Central memory CD8-positive, alpha-beta T cell (primary cell): Measurements from ENCODE around the gene ASCL2.
"Not testable (repeated sequence)": the region's sequence is repeated elsewhere in the genome, so short reads cannot be mapped to it uniquely, and the experiment has no call there.

Source experiments
- ATAC-seq: fragments of 150-1000 bp; cut with Tn5 transposase; replicated peaks from 2 replicates; pipeline ENCODE4 v1.10.0; 2022; ENCODE audit warnings: mild to moderate bottlenecking, moderate FRiP score, moderate number of reproducible peaks; ENCODE audit not compliant: poor library complexity, severe bottlenecking; ENCODE audit errors: extremely low read depth
- DNase-seq, 2 donors: peaks; one replicate each; pipeline ENCODE4 v3.0.0; 2021; ENCODE audit warnings: low spot score in 2 of 2
- H3K27ac Mint-ChIP-seq: one replicate; pipeline ENCODE4 v1.8.0; 2022; ENCODE audit warnings: low read depth, mild to moderate bottlenecking, moderate library complexity, mixed read lengths
- H3K27me3 Mint-ChIP-seq: one replicate; pipeline ENCODE4 v1.8.0; 2022; ENCODE audit warnings: mixed read lengths
- H3K36me3 Mint-ChIP-seq: one replicate; pipeline ENCODE4 v1.8.0; 2022; ENCODE audit warnings: mild to moderate bottlenecking, moderate library complexity, mixed read lengths; ENCODE audit not compliant: insufficient read depth
- H3K4me1 Mint-ChIP-seq: one replicate; pipeline ENCODE4 v1.8.0; 2022; ENCODE audit warnings: mixed read lengths
- H3K4me3 Mint-ChIP-seq: one replicate; pipeline ENCODE4 v1.8.0; 2022; ENCODE audit warnings: mild to moderate bottlenecking, moderate library complexity, mixed read lengths
- H3K9me3 Mint-ChIP-seq: one replicate; pipeline ENCODE4 v1.8.0; 2022; ENCODE audit warnings: mixed read lengths

The ASCL2 gene

GRCh38 chr11:2252018-2252417 lies 18.4 kb downstream of the ASCL2 start:
- ATAC-seq: no peak
- Mint-ChIP-seq H3K4me1 (no peaks in the 10 kb centered on the region), H3K4me3 (no peak overlapping the region), H3K27me3 (peaks cover 15% of the 10 kb centered on the region), H3K9me3 (no peaks in the 10 kb centered on the region), H3K36me3 (no peaks in the 10 kb centered on the region), H3K27ac (no peak overlapping the region)
- no peak for DNase-seq

GRCh38 chr11:2251138-2251537 lies 19.2 kb downstream of the ASCL2 start:
- DNase-seq: no peak
- Mint-ChIP-seq H3K36me3 (no peaks in the 10 kb centered on the region), H3K4me1 (no peaks in the 10 kb centered on the region), H3K9me3 (no peaks in the 10 kb centered on the region), H3K27me3 (peaks cover 15% of the 10 kb centered on the region), H3K4me3 (no peak overlapping the region), H3K27ac (no peak overlapping the region)
- no peak for ATAC-seq

GRCh38 chr11:2250485-2250884 lies 19.9 kb downstream of the ASCL2 start:
- Mint-ChIP-seq H3K27ac (no peak overlapping the region), H3K27me3 (peaks cover 16% of the 10 kb centered on the region), H3K9me3 (no peaks in the 10 kb centered on the region), H3K4me3 (no peak overlapping the region), H3K36me3 (no peaks in the 10 kb centered on the region), H3K4me1 (no peaks in the 10 kb centered on the region)
- no peak for DNase-seq
- ATAC-seq: no peak

DNA sequence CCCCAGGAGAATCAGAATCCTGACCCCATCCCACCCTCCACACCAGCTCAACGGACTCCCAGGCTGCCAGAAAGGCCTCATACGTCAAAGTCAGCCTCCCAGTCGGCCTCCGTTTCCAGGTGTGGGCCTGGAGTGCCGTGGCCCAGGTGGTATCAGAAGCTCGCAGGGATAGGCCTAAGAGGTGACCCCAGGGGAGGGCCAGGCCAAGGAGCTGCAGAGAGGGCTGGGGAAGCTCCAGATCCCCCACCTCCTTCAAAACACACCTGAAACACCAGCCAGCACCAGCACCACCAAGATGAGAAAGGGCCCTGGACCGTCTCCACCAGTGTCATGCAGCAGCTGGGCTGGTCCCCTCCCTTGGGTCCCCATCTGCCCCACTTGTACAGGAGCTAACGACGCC lies 20.3 kb downstream of the ASCL2 start:
- no peak for ATAC-seq
- Mint-ChIP-seq H3K36me3 (no peaks in the 10 kb centered on the region), H3K4me1 (no peaks in the 10 kb centered on the region), H3K4me3 (no peak overlapping the region), H3K9me3 (no peaks in the 10 kb centered on the region), H3K27ac (no peak overlapping the region), H3K27me3 (peaks cover 20% of the 10 kb centered on the region)
- no peak for DNase-seq

DNA sequence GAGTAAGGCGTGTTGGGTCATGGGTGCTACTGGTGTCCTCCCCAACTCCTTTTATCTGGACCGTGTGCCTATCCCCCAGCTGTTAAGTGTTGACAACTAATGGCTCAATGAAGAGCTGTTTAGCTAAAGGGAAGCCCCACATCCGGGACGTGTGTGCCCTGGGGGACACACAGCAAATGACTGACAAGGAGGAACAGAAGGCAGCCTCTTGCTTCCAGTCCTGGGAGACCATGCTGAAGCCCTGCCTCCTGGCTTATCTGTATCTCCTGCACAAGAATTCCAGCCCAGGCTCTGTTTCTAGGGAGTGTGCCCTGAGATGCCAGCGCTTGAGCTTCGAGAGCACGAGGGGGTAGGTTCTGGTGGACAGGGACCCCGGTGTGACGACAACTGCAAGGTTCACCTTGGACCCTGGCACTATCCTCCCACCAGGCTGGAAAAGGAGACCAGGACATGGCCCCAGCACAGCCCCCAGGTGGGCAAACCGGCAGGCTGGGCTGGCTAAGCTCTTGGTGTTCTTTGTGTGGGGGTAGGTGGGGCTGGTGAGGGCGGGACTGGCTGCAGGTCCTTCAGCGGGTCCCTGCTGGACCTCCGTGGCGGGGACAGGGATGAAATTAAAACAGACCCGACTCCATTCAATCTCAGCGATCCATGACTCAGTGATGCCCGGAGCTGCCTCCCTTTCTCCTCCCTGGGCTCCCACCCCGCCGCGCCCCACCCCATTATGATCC lies 21.0 kb downstream of the ASCL2 start:
- H3K9me3 Mint-ChIP-seq: no peaks in the 10 kb centered on the region
- no peak for ATAC-seq
- DNase-seq: no peak
- H3K27me3 Mint-ChIP-seq: peaks cover 27% of the 10 kb centered on the region
- no peaks in the 10 kb centered on the region for H3K36me3 Mint-ChIP-seq
- H3K4me1 Mint-ChIP-seq: no peaks in the 10 kb centered on the region
- no peak overlapping the region for H3K27ac Mint-ChIP-seq
- no peak overlapping the region for H3K4me3 Mint-ChIP-seq

- Mint-ChIP-seq H3K4me3 (no peak overlapping the region), H3K27ac (no peak overlapping the region), H3K4me1 (no peaks in the 10 kb centered on the region), H3K36me3 (no peaks in the 10 kb centered on the region), H3K27me3 (peaks cover 27% of the 10 kb centered on the region), H3K9me3 (no peaks in the 10 kb centered on the region)
- ATAC-seq (no peak), DNase-seq (no peak)
Observed at GRCh38 chr11:2248762-2249161, 21.6 kb downstream of the ASCL2 start.

GRCh38 chr11:2248242-2248641 lies 22.1 kb downstream of the ASCL2 start:
- H3K27me3 Mint-ChIP-seq: peaks cover 27% of the 10 kb centered on the region
- no peaks in the 10 kb centered on the region for H3K9me3 Mint-ChIP-seq
- no peak for DNase-seq
- no peaks in the 10 kb centered on the region for H3K4me1 Mint-ChIP-seq
- ATAC-seq: no peak
- no peaks in the 10 kb centered on the region for H3K36me3 Mint-ChIP-seq
- H3K4me3 Mint-ChIP-seq: no peak overlapping the region
- no peak overlapping the region for H3K27ac Mint-ChIP-seq

GRCh38 chr11:2247496-2247895 lies 22.9 kb downstream of the ASCL2 start:
- Mint-ChIP-seq H3K4me1 (no peaks in the 10 kb centered on the region), H3K27ac (no peak overlapping the region), H3K36me3 (no peaks in the 10 kb centered on the region), H3K27me3 (peaks cover 27% of the 10 kb centered on the region), H3K4me3 (no peak overlapping the region), H3K9me3 (no peaks in the 10 kb centered on the region)
- DNase-seq (no peak), ATAC-seq (no peak)

DNA sequence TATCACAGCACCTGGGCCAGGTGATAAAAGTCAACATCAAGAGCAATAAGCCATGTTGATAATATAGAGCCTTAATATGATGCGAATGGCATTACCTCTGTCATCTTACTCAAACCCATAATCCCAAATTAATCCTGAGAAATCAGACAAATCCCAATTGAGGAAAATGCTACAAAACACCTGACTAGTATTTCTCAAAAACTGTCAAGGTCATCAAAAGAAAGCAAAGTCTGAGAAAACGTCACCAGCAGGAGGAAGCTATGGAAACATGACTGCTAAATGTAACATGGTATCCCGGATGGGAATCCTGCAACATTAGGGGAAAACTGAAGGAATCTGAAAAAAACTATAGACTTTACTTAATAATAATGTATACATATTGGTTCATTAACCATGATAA lies 29.6 kb downstream of the ASCL2 start:
- no peaks in the 10 kb centered on the region for H3K36me3 Mint-ChIP-seq
- no peaks in the 10 kb centered on the region for H3K4me1 Mint-ChIP-seq
- ATAC-seq (no peak), DNase-seq (no peak)
- H3K9me3 Mint-ChIP-seq: peaks cover 5% of the 10 kb centered on the region
- peaks cover 11% of the 10 kb centered on the region for H3K27me3 Mint-ChIP-seq
- no peak overlapping the region for H3K27ac Mint-ChIP-seq
- H3K4me3 Mint-ChIP-seq: no peak overlapping the region

DNA sequence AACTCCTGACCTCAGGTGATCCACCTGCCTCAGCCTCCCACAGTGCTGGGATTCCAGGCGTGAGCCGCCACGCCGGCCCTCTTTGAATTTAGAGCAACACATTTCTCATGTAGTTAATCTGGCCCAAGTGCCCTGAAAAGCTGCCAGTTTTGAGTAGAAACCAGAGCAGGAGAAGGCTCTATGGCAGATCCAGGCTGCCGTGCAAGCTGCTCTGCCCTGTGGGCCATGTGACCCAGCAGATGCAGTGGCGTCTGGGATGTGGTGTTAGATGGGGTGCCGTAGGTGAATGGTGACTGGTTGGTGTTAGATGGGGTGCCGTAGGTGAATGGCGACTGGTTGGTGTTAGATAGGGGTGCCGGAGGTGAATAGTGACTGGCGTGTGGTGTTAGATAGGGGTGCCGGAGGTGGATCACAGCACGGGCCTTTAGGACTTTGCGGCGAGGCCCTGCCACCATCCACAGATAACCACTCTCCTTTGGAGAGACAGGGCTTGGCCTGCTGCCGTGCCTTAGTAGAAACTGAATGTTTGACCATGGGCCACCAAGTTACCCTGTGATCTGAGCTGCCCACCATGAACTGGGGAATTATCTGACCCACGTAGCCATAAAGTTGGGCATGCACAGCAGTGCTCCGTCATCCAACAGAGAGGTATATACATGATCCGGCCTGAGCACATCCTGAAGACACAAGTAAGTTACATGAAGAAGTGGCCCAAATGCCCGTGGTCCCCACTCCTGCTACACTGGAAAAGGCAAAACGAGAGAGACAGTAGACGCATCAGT lies 32.7 kb downstream of the ASCL2 start:
- Mint-ChIP-seq H3K27ac (no peak overlapping the region), H3K4me1 (no peaks in the 10 kb centered on the region), H3K36me3 (no peaks in the 10 kb centered on the region), H3K27me3 (peaks cover 8% of the 10 kb centered on the region), H3K9me3 (peaks cover 5% of the 10 kb centered on the region), H3K4me3 (no peak overlapping the region)
- ATAC-seq: no peak
- DNase-seq: no peak

DNA sequence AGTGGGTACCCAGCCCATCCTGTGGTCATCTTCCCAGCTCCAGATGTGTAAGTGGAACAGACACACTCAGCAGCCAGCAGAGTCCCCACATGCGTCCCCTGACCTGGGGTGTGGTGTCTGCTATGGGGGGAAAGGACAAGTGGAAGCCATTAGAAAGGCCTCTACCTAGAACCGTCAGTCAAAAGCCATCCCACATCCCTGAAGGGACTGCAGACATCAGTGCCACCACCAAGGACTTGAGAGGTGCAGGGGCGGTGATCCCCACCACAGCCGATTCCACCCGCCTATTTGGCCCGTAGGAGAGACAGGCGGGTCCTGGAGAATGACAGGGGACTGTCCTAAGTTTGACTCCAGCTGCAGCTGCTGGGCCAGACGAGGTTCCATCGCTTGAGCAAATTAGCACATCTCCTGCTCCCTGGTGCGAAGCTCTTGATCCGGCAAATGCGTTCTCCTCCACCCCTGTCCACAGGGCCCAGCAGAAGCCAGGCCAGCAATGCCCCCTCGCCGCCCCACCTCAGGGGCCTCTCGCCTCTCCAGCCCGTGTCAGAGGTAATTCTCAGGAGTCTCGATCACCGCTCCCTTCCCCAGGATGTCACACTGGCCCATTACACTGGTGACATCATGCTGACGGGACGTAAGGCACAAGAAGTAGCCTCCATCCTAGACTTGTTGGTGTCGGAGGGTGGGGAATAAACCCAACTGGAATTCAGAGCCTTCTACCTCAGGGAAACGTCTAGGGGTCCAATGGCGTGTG lies 33.8 kb downstream of the ASCL2 start:
- H3K27me3 Mint-ChIP-seq: peaks cover 18% of the 10 kb centered on the region
- not testable (repeated sequence) for ATAC-seq, H3K4me1 Mint-ChIP-seq, H3K4me3 Mint-ChIP-seq, H3K9me3 Mint-ChIP-seq, DNase-seq, H3K36me3 Mint-ChIP-seq, H3K27ac Mint-ChIP-seq

GRCh38 chr11:2235588-2236326 lies 34.6 kb downstream of the ASCL2 start:
- Mint-ChIP-seq H3K9me3 (peaks cover 5% of the 10 kb centered on the region), H3K36me3 (no peaks in the 10 kb centered on the region), H3K27me3 (peaks cover 26% of the 10 kb centered on the region), H3K4me3 (no peak overlapping the region), H3K27ac (no peak overlapping the region), H3K4me1 (no peaks in the 10 kb centered on the region)
- DNase-seq (no peak), ATAC-seq (no peak)
